ENCODE measurements around the gene MEN1.

- TF ChIP-seq PPARA (CRISPR knock-in tag; IDR thresholded peaks at IDR 0.05; ENCODE audit: borderline replicate concordance) (no peak), ZNF8 (CRISPR knock-in tag; IDR thresholded peaks at IDR 0.05) (no peak), SNAI2 (CRISPR knock-in tag; IDR thresholded peaks at IDR 0.05) (no peak), OSR1 (CRISPR knock-in tag; IDR thresholded peaks at IDR 0.05) (no peak)
Measured at GRCh38 chr11:64757549-64758329, 52.6 kb downstream of the MEN1 start.
